GM21825 (cell line): ENCODE data around the gene LRMDA.

ENCODE experiments used
- ATAC-seq: cut with Tn5 transposase; IDR thresholded peaks from one replicate; pipeline ENCODE4 v1.9.1; 2021; ENCODE audit warnings: mild to moderate bottlenecking, moderate library complexity; ENCODE audit not compliant: unreplicated experiment

LRMDA gene

DNA sequence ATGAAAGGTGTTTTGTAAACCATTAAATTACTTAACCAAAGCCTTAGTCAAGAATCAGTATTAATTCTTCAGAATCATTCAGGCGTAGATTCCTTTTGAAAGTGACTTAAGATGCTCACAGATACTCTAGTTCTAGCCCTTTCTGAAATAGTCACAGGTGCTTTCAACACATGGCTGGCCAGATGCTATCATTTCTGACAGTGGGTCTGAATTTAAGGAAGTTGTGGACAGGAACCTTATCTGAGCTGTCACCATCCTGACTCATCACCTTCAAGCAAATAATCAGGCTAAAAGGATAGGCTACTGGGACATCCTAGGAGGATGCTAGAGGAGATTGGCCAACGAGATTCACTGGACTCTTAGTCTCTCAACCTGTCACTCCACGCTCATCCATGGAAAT is 501.5 kb downstream of the LRMDA start:
- no peak for ATAC-seq

DNA sequence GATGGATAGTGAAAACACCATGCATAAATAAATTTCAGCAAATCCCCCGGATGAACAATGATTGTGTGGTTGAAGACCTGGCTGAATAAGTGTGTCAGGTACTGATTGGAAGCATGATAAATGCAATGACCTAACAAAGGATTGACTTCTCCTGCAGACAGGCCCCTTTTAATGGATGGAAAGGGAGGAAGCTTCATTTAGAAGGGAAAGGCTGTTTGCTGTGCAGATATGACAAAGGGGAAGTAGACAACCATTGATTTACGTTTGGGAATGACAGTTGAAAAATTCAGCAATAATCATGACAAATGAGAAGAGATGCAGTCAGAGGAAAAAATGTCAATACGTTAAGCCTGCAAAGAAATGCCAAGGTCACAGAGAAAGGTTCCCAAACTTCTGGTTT is 503.8 kb downstream of the LRMDA start:
- ATAC-seq = no peak

GRCh38 chr10:75935650-75936400 is 504.4 kb downstream of the LRMDA start:
- ATAC-seq = no peak

- ATAC-seq = no peak
Measured at GRCh38 chr10:75936841-75937240, 505.4 kb downstream of the LRMDA start.

DNA sequence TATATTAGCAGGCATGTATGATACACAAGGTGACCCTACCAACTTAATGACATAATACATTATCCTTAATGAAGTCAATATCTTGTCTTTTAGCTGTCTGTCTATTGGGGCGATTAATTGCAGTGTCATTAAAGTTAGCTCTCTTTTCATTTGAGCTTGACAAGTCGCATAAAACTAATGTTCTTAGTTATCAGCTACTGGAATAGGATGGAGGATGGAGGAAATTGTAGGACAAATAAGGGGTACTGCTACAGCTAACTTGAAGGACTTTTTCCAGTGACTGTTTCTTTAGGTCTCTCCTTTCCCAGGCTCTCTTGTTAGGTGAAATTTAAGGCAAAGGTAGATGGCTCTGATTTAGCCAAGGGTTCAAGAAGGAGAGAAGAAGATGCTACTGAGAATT is 506.4 kb downstream of the LRMDA start:
- ATAC-seq = no peak

DNA sequence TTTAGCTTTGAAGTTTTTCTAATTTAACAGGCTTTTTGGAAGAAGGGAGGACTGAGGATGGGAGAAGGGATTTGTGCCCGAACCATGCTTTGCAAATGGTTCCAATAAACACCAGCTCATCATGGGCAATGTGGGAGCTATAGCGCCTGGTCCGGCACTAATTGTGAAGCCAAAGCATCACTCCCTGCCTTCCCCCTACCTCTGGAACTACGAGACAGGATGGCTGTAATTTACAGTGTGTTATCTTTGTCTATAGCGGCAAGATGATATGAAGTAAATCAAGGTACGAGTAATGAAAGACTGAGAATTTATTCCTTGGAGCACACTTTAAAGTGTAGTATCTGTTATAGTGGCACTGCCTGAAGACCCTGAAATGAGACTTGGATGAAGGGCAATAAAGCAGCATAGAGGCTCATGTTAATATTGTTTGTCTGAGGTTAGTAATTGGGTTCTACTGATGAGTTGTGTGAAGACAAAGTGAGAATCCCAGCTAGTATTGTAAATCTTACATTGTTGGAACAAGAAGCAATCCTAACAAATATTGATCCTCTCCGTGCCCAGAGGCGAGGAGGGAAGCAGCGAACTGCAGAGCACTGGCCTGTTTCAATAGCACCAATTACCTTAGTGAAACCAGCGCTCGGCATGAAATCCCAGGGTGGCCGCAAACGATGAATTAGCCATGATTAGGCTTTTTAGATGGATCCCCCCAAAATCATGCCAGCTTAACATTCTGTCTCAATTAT is 507.1 kb downstream of the LRMDA start:
- no peak for ATAC-seq

GRCh38 chr10:75939541-75939940 is 508.1 kb downstream of the LRMDA start:
- ATAC-seq = no peak

DNA sequence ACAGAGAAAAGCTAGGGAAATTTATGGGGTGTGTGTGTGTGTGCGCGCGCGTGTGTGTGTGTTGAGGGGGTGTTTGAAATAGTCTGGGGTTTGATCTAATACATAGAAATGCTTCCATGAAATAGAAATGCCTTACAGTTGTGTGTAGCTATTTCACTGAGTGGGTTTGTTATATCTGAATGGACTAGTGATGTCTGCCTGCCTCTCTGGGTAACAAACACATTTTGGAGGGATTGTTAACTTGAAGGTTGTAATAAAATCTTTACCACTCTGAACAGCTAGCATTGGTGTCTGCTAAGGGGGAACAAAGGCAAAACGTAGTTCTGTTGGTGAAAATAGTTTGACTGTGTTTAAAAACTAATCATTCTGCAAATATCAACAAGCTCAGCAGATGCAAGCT is 509.3 kb downstream of the LRMDA start:
- no peak for ATAC-seq

DNA sequence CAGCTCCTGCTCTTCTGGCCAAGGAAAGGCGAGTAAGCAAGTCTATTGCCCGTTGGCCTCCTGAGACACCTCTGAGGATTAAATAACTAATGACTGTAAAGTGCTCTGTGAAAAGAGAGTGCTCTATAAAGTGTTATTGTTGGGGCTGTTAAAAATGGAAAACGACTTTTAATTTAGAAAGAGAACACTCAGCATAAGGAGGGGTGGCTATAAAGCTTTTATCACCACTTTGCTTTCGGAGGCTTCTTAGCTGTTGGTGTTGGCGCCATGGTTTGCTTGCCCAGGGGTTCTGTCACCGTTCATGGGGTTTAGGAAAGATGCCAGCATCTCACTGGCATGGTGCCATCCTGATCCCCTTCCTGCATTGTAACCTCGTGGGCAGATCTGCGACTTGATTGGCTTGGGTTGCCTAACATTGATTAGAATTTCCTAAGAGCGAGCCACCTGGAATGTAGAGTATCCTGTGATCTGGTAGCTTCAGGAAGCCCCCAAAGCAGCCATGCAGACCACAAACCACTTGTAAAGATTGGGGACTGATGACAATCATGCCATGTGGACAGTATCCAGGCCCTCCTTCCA is 509.9 kb downstream of the LRMDA start:
- no peak for ATAC-seq

DNA sequence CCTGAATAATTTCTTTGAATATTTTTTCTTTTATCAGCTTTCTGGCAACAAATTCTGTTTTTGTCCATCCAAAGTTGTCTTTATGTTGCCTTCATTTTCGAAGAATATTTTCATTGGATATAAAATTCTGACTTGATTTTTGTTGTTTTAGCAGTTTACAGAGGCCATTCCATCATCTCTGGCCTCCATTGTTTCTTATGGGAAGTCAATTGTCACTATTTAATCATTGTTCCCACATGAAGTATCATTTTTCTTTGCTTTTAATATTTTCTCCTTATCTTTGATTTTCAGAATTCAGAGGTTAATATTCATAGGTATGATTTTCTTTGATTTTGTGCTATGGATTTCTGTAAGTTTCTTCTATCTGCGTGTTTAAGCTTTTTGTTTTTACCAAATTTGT is 512.6 kb downstream of the LRMDA start:
- no peak for ATAC-seq

DNA sequence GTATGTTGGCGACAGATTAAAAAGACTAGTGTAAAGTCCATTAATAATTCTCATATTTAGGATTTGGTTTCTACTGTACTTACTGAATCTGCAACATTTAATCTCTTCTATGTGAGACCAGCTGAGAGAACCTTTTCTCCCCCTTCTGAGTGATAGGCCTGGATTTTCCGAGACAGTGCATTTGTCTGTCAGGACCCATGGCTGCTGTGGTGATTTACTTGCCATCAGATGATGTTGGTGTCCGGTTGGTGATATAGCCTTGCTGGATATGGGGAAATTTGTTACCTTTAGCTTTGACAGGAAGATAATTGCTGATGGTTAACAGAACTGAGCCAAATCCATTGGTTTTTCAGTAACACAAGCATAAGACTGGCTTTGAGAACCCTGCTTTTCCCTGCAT is 517.2 kb downstream of the LRMDA start:
- ATAC-seq = no peak

DNA sequence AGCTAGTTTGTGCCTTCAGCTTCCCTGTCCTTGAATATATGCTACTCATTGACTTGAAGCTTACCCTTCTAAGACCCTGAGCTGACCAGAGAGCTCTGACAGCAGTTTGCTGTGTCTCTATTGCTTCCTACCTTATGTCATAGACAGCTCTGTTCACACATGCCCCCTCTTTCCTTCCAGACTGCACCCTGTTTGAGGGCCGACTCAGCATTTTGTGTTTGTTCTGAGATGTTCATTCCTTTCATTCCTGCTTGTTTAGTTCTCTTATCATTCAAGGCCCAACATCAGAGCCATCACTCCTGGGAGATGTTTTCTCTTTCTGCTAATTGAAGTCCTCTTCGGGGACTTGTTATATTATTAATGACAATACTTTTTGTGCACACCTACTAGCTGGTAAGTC is 518.9 kb downstream of the LRMDA start:
- ATAC-seq = no peak

DNA sequence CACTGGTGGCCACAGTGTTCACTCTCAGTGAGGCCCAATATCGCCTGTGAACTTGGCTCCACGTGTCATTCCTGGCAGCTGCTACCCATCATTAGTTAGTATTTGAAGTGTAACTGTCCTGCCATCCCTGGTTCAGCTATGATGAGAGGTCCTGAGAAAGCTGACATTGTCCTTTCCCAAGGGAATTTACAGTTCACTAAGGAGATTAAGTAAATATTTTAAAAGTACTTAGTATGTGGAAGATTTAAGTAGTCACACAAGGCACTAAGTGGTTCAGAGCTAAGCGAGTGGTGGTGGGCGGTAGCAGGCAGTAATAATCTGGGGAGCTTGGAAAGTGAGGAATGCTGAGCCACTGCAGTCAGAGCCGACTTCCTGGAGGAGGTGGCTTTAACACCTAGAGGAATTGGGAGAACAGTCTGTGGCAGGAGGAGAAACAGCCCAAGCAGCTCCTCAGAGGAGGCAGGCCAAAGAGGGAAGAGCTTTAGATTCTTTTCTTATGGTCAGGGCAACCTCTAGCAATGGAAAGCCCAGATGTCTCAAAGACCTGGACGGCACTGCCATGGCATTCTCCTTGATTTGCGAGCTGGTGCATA is 519.7 kb downstream of the LRMDA start:
- no peak for ATAC-seq

DNA sequence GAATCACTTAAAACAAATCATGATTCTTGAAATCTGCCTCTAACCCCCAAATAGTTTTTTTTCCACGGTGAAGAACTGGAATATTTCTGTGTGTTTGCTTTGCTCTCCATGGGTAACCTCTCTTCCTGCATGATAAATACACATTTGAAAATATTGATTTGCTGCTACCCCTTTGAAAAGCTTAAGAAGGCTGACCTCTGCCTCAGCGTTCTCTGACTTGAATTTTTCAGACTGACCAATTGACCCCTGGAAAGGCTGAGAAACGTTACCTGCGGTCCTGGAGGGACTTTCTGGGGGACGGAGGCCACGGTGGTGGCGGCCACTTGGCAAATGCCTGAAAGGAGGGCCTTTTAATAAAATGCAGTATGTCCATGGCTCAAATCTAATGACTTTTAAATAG is 520.2 kb downstream of the LRMDA start:
- no peak for ATAC-seq

GRCh38 chr10:75952093-75952492 is 520.7 kb downstream of the LRMDA start:
- no peak for ATAC-seq

- no peak for ATAC-seq
Measured at GRCh38 chr10:75954486-75954885, 523.1 kb downstream of the LRMDA start.

- no peak for ATAC-seq
Measured at GRCh38 chr10:75955973-75956502, 524.6 kb downstream of the LRMDA start.

DNA sequence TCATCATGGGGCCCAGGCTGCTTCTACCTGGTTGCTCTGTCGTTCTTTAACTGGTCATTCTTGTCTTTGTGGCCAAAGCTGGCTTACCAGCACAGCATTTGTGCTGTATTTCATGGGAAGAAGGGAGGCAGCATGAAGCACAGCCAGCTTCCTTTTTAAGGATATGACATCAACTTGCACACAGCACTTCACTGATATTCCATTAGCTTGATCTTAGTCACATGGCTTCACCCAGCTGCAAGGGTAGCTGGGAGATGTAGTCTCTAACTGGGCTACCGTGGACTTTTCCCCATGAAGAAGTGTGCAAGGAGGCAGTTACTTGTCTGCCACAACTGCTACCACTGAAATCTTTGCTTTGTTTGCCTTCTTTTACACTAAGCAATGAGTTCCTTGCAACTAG is 525.2 kb downstream of the LRMDA start:
- no peak for ATAC-seq

DNA sequence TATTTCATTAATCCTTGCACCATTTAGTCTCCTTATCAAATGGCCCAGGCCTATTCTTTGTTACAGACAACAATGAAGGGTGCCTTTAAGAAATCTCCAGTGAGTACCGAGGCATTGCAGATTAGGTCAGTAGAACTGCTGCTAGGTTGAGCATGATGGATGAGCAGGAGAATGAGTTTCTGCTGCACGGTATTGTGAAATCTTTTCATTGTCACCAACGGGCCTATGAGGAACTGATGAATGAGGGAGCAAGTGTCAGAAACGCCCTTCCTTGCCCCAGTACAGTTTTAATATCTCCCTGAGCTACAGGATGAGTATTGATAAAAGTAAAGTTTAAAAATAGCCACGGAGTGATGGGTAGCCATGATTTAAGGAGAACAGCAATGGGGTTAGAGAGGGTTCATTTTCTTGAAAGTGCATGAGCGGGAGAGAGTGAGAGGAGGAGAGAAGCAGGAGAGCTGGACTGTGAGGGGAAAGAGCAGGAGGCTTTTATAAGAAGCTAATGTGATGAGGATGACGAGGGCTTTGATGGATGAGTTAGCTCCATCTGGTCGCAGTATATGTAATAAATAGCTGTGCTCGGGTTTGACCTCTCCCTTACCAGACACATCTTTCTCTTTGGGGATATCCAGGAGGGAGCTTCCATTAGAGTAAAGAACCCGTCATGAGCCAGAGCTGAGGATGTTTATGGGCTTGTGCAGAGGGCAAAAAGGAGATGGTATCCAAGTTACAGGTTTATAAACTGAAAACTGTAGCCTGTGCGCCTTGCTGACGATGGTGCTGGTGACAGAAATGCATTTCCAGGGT is 526.1 kb downstream of the LRMDA start:
- no peak for ATAC-seq

DNA sequence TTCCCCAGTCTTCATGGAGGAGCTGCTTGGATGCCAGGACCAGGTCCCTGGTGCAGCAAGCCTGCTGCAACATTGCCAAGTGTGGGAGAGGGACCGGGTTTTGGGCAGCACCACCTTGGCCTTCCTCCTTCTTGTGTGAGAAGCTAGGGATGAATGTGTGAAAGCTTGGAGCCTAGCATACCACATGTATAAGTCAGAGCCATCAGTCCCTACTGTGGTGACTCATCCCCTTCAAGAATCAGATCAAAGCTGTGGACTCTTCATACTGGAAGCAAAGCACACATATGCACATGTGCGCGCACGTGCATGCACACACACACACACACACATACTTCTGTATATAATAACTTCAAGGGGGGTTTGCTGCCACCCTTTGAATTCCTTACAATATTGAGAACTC is 527.8 kb downstream of the LRMDA start:
- ATAC-seq = no peak

GRCh38 chr10:75959912-75960311 is 528.5 kb downstream of the LRMDA start:
- no peak for ATAC-seq
